Measurements from ENCODE around the gene KRTAP4-9.
"Not testable (repeated sequence)": the region's sequence is repeated elsewhere in the genome, so short reads cannot be mapped to it uniquely, and the experiment has no call there.

Gene KRTAP4-9

GRCh38 chr17:41118721-41119120, 13.5 kb downstream of the KRTAP4-9 start:
- DNase-seq (ENCODE audit: low read depth in 2 of 2), result no peak
- no peak for TF ChIP-seq CTCF (IDR thresholded peaks at IDR 0.05; ENCODE audit: low read depth, low read length)
- no peak overlapping the region for H3K4me3 ChIP-seq (replicated peaks in 1 of 2; ENCODE audit: low read depth in 2 of 2, low read length in 2 of 2)

- not testable (repeated sequence) for DNase-seq (ENCODE audit: low read depth in 2 of 2)
Measured at GRCh38 chr17:41119696-41120690, 14.8 kb downstream of the KRTAP4-9 start.

DNA sequence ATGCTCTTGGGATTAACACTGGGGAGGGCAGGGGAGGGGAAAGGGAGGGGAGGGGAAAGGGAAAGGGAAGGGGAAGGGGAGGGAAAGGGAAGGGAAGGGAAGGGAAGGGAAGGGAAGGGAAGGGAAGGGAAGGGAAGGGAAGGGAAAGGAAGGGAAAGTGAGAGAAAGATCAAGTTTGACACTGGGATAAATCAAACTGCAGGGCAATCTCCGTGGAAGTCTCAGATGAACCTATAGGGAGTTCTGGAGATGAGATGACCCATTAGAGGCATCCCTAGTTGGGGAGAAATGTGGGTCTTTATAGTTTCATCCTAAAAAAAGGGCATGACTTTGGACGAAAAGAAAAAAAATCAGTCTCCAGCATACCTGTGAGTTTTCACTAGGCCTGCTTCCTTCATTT, 16.6 kb downstream of the KRTAP4-9 start:
- H3K4me3 ChIP-seq (replicated peaks in 1 of 2; ENCODE audit: low read depth in 2 of 2, low read length in 2 of 2), result no peak overlapping the region
- DNase-seq (ENCODE audit: low read depth in 2 of 2), result no peak
- TF ChIP-seq CTCF (IDR thresholded peaks at IDR 0.05; ENCODE audit: low read depth, low read length), result no peak

More at GRCh38 chr17:41119696-41120690, 14.8 kb downstream of the KRTAP4-9 start:
- not testable (repeated sequence) for H3K4me3 ChIP-seq (replicated peaks in 1 of 2; ENCODE audit: low read depth in 2 of 2, low read length in 2 of 2)

DNA sequence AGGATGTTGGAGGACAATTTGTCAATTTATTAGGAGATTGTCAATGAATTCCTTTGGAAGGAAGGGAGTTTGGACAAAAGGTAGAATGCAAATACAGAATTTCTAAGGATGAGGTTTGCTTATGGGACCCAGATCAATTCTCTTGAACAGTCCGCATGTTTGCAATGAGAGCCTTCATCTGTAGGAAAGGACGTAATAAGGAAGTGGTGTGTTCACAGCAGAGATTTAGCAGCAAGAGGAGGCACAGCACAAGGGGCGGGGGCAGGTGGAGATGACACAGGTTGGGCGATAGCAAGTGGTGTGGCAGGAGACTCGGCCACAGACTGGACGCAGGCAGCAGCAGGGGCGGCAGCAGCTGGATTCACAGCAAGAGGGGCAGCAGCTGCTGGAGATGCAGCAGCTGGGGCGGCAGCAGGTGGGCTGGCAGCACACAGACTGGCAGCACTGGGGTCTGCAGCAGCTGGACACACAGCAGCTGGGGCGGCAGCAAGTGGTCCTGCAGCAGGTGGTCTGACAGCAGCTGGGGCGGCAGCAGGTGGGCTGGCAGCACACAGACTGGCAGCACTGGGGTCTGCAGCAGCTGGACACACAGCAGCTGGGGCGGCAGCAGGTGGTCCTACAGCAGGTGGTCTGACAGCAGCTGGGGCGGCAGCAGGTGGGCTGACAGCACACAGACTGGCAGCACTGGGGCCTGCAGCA, 18.3 kb downstream of the KRTAP4-9 start:
- DNase-seq (ENCODE audit: low read depth in 2 of 2); H3K4me3 ChIP-seq (replicated peaks in 1 of 2; ENCODE audit: low read depth in 2 of 2, low read length in 2 of 2): not testable (repeated sequence)

GRCh38 chr17:41123991-41124371, 18.8 kb downstream of the KRTAP4-9 start, which contains the start of gene KRTAP4-12:
Gene KRTAP4-12, minus strand, starts transcription at chr17:41124182. Its CDS starts 60 bp downstream, at chr17:41124122.
- not testable (repeated sequence) for DNase-seq (ENCODE audit: low read depth in 2 of 2); H3K4me3 ChIP-seq (replicated peaks in 1 of 2; ENCODE audit: low read depth in 2 of 2, low read length in 2 of 2)

DNA sequence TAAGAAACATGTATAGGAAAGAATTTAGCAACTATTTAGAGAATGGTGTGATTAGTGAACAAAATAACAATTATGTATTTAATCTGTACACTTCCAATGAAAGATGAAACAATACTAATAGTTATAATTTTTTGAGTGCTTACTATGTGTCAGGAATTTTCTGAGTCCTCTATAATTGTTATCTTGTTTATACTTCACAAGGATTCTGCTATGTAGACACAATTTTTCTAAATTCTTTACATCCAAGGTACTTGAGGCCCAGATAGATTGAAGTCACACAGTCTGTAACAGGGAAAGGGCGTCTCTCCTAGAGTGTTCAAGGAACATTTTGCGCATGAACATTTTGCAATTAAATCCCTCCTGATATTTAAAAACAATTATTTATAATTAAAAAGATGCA, 19.9 kb downstream of the KRTAP4-9 start:
- DNase-seq (ENCODE audit: low read depth in 2 of 2), result no peak
- H3K4me3 ChIP-seq (replicated peaks in 1 of 2; ENCODE audit: low read depth in 2 of 2, low read length in 2 of 2), result no peak overlapping the region
- TF ChIP-seq CTCF (IDR thresholded peaks at IDR 0.05; ENCODE audit: low read depth, low read length), result no peak

- TF ChIP-seq CTCF (IDR thresholded peaks at IDR 0.05; ENCODE audit: low read depth, low read length), result no peak
- H3K4me3 ChIP-seq (replicated peaks in 1 of 2; ENCODE audit: low read depth in 2 of 2, low read length in 2 of 2), result no peak overlapping the region
- no peak for DNase-seq (ENCODE audit: low read depth in 2 of 2)
Measured at GRCh38 chr17:41126412-41126811, 21.2 kb downstream of the KRTAP4-9 start.

DNA sequence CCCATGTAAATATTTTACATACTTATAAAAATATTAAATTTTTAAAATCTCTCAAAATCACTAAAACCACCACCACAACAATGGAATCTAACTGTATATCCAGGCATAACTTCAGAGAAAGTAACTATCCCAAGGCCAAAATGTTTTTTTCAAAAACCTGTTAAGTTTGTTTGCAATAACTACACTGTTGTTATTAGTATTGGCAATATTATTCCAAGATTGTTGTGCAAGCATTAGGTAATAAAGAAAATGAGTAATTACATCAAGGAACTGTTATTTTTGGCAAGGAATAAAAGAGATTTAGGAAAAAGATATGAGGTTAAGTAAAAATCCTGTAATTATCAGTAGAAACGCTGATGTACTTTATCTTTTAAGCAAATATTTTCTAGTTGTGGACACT, 22.2 kb downstream of the KRTAP4-9 start:
- no peak for TF ChIP-seq CTCF (IDR thresholded peaks at IDR 0.05; ENCODE audit: low read depth, low read length)
- no peak overlapping the region for H3K4me3 ChIP-seq (replicated peaks in 1 of 2; ENCODE audit: low read depth in 2 of 2, low read length in 2 of 2)
- no peak for DNase-seq (ENCODE audit: low read depth in 2 of 2)

All from cardiac fibroblast (primary cell).